HG03460 (cell line): ENCODE results near the gene AIMP2.
"Not testable (repeated sequence)": the region's sequence is repeated elsewhere in the genome, so short reads cannot be mapped to it uniquely, and the experiment has no call there.

Experiments used
- ATAC-seq: cut with Tn5 transposase; IDR thresholded peaks from one replicate; pipeline ENCODE4 v1.9.1; 2021; ENCODE audit not compliant: unreplicated experiment

The AIMP2 gene

DNA sequence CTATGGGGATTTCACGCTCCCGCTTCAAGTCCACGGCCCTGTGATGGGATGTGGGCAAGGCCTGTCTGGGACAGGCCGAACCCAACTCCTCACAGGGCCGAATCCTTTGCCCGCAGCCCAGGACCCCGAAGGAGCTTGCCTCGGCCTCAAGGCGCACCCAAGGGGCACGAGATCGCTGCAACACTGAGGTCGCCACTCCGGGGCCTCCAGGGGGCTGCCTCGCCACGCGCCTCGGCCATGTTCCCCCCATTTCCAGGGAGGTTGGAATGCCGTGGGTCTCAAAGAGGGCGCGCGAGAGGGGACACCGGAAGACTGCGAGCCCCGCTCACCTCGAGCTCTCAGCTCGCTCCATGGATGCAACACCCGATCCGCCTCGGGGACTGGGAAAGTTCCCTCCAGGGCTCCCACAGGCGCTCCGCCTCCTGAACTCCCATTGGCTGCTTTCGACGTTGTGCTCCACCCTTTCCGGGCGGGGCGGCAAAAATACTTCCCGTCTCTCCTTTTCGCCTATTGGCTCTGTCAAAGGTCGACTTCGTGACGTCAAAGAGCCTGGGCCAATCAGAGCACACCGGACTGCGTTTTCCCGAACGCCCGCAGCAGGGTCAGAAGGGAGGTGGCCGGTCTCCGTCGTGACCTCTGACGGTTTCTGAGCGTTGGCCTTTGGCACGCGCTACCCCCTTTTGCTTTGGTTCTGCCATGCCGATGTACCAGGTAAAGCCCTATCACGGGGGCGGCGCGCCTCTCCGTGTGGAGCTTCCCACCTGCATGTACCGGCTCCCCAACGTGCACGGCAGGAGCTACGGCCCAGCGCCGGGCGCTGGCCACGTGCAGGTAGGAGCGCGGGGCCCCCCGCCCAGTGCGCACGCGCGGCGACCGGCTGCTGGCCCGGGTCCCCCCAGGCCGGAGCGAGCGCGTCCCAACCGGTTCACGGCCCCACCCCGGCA, at the start of gene AIMP2, which contains the start of gene PMS2:
Gene AIMP2, plus strand, starts transcription at position 605 of the 944 bp plus-strand sequence. Its CDS starts 92 bp downstream, at position 697.
Gene PMS2, minus strand, starts transcription at position 382 of the 944 bp plus-strand sequence. Its CDS starts 30 bp downstream, at position 352.
- ATAC-seq: peak; percentile 94

DNA sequence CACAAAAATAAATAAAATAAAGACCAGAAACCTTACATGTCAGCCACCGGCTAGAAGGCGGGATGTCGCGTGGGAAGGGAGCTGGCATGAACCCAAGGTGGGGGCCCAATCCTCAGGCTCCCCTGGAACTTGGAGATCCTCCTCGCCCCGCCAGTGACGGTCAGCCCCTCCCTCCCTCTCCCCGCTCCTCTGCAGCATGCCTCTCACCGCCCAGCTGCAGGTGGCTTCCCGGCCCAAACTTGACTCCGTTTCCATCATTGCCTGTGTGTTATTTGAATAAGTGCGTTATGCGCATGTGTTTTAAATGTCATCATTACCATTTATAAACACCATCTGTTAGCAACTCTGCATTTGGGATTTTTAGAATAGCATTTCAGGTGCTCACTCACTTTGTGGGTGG, 45.9 kb upstream of the AIMP2 start:
- ATAC-seq: not testable (repeated sequence)

DNA sequence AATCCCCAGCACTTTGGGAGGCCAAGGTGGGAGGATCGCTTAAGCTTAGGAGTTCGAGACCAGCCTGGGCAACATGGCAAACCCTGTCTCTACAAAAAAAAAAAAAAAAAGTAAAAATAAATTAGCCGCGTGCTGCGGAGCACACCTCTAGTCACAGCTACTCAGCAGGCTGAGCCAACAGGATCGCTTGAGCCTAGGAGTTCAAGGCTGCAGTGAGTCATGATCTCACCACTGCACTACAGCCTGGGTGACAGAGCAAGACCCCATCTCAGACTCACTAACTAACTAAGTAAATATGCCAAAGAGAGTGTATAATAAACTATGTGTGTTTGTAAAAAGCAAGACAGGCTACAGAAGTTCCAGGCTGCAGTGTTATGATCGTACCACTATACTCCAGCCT, 45.3 kb upstream of the AIMP2 start:
- ATAC-seq: not testable (repeated sequence)

- ATAC-seq: not testable (repeated sequence)
Measured at GRCh38 chr7:5970347-5970911, 38.6 kb upstream of the AIMP2 start, which contains the start of gene RSPH10B. Gene RSPH10B (minus strand): TSS chr7:5970689. CDS start chr7:5967116, 3,573 bp downstream.

DNA sequence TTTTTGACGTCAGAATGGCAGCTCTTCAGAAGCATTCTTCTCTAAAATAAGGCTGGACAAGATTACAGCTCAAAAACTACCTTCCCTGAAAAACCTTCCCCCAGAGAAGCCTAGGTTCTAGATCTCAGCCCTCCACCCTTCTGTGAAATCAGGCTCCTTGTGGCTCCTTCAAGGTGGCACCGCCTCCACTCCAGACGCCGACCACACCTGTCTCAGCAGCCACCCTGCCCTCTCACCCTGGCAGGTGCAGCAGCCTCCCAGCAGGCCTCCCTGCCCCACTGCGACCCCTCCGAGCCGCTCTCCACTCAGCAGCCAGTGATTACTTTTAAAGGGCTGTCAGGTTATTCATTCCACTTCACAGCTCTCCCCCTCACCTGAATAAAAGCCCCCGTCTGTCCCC, 35.5 kb upstream of the AIMP2 start:
- not testable (repeated sequence) for ATAC-seq

DNA sequence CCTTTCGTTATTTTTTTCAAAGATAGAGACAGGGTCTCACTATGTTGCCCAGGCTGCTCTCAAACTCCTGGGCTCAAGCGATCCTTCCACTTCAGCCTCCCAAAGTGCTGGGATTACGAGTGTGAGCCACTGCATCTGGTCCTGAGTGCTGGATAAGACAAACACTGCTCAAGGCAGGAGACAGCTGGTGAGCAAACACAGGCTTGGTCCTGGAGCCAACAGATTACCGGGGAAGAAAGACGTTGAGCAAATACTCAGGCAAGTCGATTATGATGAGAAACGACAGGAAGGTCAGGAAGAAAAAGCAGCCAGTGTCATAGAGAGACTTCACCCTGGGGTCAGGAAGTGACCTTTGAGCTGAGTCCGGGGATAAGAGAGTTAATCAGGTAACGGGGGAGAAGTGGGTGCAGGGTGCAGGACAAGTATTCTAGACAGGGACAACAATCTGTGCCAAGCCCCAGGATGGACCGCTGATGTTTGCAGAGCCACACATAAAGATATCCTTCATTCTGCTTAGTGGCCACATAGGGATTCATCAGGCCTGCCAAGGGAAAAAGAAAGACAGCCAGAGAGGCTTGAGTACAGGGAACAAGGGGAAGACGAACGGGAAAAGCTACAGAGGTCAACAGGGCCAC, 29.3 kb upstream of the AIMP2 start:
- ATAC-seq: not testable (repeated sequence)

DNA sequence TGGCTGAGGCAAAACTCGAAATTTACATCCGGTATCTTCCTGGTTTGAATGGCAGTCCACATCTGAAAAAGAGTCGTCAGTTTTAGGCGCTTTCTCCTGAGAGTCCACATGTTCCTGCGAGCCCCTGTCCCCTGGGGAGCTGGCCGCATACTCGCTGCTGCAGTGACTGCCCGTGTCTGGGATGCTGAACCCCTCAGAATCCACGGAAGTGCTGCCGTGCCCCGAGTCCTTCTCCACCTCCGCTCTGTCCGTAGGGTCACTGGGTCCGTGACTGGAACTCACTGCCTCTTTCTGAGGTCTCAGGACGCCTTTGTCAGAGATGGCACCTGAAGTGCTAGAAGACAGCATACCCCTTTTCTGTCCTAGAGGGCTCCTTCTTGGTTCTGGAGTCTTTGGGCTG, 22.0 kb upstream of the AIMP2 start:
- ATAC-seq: not testable (repeated sequence)

DNA sequence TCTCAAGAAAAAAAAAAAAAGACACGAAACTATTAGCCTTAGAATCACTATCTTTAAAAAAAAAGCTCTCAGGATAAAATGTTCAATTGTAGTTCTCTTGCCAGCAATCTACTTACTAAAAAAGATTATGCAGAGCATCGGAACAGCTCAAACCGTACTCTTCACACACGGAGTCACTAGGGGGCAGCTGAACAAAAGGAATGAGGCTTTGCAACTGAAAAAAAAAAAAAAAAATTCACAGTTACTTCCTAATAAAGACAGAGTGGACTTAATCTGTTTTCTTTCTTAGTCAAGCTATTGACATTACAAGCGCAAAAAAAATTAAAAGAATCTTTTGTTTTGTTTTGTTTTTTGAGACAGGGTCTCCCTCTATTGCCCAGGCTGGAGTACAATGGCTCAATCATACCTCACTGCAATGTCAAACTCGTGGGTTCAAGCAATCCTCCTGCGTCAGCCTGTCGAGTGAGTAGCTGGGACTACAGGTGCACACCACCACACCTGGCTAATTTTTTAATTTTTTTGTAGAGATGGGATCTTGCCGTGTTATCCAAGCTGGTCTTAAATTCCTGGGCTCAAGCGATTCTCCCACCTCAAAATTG, 11.8 kb upstream of the AIMP2 start:
- ATAC-seq: no peak

GRCh38 chr7:6007386-6007785, 1.7 kb upstream of the AIMP2 start:
- no peak for ATAC-seq

DNA sequence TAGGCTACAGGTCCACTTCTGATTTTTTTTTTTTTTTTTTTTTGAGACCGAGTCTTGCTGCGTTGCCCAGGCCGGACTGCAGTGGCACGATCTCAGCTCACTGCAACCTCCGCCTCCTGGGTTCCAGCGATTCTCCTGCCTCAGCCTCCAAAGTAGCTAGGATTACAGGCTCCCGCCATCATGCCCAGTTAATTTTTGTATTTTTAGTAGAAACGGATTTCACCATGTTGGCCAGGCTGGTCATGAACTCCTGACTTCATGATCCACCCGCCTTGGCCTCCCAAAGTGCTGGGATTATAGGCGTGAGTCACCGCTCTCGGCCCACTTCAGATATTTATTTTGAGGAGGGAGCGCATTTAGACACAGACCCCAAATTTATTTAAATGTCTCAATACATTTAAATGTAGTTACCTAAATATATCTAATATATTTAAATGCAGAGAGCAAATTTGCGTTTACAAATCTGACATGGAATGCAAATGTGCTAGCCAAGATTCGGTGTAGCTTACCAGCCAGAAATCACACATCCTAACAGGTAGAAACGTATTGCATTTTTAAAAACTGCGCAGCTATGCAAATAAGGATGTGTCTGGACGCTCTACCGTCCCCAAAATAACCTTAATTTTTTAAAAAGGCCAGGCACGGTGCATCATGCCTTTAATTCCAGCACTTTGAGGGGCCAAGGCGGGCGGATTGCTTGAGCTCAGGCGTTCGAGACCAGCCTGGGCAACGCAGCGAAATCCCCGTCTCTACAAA, 1.1 kb upstream of the AIMP2 start:
- not testable (repeated sequence) for ATAC-seq

GRCh38 chr7:6010370-6010769, 1.3 kb downstream of the AIMP2 start:
- not testable (repeated sequence) for ATAC-seq

DNA sequence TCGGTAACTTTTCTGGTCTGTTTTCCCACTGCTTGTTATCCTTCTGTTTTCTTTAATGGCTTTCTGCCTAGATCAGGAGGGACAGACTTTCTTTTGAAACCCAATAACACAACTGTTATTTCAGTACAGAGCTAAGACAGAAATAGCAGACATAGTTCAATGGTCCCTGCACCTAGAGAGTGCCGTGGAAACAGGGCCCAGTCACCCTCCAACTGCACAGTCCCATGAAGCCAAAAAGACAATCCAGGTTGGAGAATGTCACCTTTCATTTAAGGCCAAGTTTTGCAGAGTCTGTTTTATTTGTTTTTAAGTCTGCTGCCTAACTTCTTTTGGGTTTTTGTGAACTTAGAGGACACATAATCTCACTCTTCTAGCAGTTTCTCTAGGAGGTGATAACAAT, 2.5 kb downstream of the AIMP2 start:
- no peak for ATAC-seq

GRCh38 chr7:6012355-6013104, 3.5 kb downstream of the AIMP2 start:
- no peak for ATAC-seq

GRCh38 chr7:6015917-6016652, 7.0 kb downstream of the AIMP2 start:
- ATAC-seq: no peak

DNA sequence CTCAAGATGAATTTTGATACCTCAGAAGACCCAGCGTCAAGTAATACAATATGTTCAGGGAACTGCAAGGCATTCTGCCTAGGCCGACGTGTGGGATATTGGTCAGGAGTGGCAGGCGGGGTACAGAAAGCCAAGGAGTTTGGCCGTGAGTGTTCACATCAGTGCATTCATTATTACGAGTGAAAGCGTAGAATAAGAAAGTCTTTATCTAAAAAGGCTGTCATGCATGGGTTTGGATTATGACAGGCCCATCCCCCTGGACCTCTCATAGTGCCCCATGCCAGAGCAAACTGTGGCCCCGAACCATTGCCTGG, 7.5 kb downstream of the AIMP2 start:
- no peak for ATAC-seq

GRCh38 chr7:6020371-6021286, 11.6 kb downstream of the AIMP2 start:
- no peak for ATAC-seq

GRCh38 chr7:6022707-6023106, 13.6 kb downstream of the AIMP2 start:
- no peak for ATAC-seq

GRCh38 chr7:6023974-6024435, 14.9 kb downstream of the AIMP2 start:
- ATAC-seq: no peak
